NOMO-1 treated with DMSO at 0.1 percent for 48 hours (cell line): Measurements from ENCODE around the gene RTBDN.

Experiments used
- DNase-seq: peaks from one replicate; lab custom pipeline; 2025; ENCODE audit not compliant: unreplicated experiment; lab: John Stamatoyannopoulos, UW

Gene RTBDN

DNA sequence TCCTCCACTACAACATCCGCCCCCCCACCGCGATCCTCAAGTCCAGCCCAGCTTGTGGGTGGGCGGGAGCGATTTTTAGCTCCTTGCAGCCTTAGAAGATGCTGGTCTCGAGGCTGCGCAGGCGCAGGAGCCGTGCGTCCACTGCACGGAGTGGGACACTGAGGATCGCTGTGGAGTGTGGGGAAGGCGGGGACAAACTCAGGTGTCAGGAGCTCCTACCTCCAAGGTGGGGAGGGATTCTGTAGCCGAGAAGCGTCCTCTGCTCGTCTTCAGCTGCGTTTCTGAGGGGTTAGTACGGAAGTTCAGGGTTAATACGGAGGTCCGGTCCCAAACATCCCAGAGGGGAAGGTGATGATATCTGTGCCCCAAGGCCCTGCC is at the start of gene RTBDN:
Gene RTBDN (minus strand): TSS at position 14 of the 378 bp plus-strand sequence. CDS start 4,600 bp downstream, outside the sequence.
- no peak for DNase-seq

GRCh38 chr19:12882589-12882988 is 48.2 kb upstream of the RTBDN start:
- DNase-seq: no peak

DNA sequence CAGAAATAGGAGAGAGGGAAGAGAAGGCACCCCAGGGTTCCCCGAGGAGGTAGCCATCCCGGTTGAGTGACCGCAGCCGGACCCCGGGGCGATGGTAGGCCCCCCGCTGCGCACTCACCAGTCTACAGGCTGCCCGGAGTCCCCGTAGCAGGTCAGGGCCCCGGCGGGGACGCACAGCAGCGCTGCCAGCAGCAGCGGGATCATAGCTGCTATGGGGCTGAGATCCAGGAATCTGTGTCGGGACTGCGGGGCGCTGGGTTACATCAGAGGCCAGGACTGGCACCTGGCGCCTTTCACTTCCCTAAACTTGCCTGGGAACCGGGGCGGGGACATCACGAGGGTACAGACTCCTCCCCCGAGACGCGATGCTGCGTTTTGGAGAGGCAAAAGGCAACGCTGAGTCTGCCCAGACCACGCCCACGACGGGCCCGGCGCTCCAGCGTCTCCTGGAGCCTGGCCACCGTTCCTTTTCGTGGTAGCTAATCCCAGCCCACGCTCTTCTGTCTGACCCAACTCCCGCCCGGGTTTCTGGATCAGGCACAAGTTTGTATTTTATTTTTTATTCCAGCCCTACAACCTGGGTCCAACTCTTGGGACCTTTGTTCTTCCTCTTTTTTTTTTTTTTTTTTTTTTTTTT is 46.9 kb upstream of the RTBDN start, which contains the start of gene DNASE2:
Gene DNASE2 (minus strand): TSS at position 278 of the 637 bp plus-strand sequence. CDS start 74 bp downstream, at position 204.
- DNase-seq: peak; percentile 97

GRCh38 chr19:12880551-12881171 is 46.3 kb upstream of the RTBDN start:
- no peak for DNase-seq

GRCh38 chr19:12875086-12875485 is 40.7 kb upstream of the RTBDN start:
- no peak for DNase-seq

GRCh38 chr19:12873891-12874745 is 39.7 kb upstream of the RTBDN start:
- DNase-seq: no peak

GRCh38 chr19:12872941-12873890 is 38.8 kb upstream of the RTBDN start:
- no peak for DNase-seq

DNA sequence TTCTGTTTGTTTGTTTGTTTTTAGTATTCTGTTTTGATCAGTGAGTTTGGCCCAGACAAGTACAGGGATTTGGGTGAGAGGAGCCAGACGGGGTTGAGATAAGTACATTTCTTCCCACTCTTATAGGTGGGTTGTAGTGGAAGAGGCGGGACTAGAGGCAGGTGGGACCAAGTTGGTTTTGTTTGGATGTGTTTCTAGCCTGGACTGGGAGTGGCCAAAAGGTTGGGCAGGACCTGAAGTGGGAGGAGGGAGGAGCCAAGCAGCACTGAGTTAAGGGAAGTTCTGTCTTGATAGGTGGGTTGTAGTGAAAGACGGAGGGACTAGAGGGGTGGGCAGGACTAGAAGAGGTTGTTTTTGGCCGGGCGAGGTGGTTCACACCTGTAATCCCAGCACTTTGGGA is 37.9 kb upstream of the RTBDN start:
- no peak for DNase-seq

- no peak for DNase-seq
Measured at GRCh38 chr19:12871681-12872080, 37.3 kb upstream of the RTBDN start.

GRCh38 chr19:12868540-12869112 is 34.2 kb upstream of the RTBDN start:
- no peak for DNase-seq

GRCh38 chr19:12867120-12868099 is 33.0 kb upstream of the RTBDN start:
- DNase-seq: peak; percentile 44

GRCh38 chr19:12866416-12867119 is 32.2 kb upstream of the RTBDN start:
- no peak for DNase-seq

DNA sequence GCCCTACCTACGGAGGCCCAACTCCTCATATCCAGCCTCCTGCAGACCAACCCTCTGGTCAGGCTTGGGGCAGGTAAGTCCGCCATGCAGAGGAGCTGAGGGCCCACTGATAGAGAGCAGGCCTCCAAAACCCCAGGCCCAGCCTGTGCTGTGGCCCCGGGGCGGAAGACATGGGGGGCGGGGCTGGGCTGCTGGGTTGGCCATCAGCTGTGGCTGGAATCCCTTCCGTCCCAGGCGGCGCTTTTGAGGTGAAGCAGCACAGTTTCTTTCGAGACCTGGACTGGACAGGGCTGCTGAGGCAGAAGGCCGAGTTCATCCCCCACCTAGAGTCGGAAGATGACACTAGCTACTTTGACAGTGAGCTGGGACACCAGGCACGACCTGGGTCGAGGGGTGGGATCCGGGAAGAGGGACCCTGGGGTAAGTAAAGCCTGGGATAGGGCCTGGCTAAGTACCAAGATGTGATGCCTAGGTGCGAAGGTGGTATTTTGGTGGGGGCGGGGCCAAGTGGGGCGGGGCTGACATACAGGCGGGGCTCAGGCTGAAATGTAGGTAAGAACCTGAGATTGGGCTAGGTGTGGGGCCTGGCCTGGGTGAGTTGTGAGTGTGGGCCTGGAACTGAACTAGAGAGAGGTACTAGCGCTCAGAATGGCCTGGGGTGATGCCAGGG is 31.5 kb upstream of the RTBDN start:
- no peak for DNase-seq

DNA sequence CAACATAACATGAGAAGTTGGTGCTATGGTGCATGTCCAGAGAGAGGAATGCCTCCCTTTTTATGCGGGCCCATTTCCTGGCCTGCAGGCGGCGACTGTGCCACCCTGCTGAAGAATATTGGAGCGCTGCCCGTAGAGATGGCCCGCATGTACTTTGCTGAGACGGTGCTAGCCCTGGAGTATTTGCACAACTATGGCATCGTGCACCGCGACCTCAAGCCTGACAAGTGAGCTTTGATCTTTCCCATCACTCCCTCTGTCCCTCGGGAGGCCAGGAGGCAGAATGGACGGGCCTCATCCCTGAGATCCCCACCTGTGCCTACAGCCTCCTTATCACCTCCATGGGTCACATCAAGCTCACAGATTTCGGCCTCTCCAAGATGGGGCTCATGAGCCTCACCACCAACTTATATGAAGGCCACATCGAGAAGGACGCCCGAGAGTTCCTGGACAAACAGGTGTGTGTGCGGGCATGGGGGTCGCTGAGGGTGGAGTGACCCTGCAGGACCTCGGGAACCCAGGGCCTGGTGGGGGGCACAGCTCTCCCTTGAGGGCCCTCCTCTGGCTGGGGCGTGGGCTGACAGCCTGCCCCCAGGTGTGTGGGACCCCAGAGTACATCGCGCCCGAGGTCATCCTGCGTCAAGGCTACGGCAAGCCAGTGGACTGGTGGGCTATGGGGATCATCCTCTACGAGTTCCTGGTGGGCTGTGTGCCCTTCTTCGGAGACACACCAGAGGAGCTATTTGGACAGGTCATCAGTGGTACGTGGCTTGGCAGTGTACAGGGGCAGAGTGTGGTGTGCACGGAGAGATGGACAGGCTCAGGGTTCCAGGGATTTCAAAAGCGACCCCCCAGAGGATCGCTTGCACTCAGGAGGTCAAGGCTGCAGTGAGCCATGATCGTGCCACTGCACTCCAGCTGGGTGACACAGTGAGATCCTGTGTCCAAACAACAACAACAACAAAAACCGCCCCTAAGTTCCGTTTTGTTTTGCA is 30.6 kb upstream of the RTBDN start:
- peak; percentile 31 for DNase-seq

DNA sequence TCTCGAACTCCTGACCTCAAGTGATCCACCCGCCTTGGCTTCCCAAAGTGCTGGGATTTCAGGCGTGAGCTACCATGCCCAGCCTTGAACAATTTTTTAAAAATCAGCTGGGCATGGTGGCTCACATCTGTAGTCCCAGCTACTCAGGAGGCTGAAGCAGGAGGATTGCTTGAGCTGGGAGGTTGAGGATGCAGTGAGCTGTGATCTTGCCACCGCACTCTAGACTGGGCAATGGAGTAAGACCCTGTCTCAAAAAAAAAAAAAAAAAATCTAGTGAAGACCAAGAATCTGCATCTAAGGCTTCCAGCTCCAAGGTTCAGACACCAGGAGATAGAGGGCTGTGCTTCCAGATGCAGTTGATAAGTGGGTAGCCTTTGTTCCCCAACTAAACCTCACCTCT is 29.8 kb upstream of the RTBDN start:
- DNase-seq: no peak

DNA sequence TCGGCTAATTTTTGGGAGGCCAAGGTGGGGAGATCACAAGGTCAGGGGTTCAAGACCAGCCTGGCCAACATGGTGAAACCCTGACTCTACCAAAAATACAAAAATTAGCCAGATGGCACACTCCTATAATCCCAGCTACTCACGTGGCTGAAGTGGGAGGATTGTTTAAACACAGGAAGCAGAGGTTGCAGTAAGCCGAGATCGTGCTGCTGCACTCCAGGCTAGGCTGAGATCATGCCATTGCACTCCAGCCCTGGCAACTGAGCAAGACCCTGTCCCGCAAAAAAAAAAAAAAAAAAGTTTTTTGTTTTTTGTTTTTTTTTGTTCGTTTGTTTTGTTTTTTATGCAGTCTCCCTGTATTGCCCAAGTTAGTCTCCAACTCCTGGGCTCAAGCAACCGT is 25.2 kb upstream of the RTBDN start:
- no peak for DNase-seq
